ENCODE data around the gene RHOBTB3. TPM values are rescaled to one million over a fixed set of nuclear protein-coding genes. Genes with fewer than 3 reads are reported as not detected.

RHOBTB3 gene
- total RNA-seq, 1 donor: 314 TPM

DNA sequence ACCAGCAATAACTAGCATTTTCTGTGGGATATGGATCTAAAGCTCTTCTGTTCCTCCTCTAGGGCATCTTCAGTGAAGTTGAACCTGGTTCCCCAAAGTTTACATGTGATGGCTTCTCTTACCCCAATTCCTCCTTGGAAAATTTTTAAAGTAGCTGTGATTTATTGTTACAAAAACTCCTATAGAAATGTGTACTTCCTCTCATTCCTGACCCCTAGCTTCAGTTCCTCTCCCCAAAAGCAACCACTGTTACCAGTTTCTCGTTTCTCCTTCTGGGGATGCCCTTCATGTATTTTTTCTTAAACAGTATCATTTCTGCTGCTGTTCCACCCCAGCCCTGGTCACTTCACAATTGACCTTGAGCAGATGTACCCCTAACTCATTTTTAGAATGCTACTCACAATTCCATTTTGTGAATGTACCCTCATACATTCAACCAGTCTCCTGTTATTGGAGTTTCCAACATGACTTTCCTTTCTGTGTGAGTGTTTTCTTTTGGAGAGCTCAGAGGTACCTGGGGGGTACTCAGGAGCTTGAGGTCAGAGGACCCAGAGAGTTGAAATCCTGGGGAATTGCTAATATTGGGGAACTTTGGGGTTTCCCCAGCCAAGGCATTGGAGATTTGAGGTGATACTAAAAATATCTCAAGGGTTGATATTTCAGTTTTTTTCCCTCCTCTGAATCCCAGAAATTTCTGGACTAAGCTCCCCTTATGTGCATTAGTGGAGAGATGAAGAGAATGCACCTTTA is 110.0 kb downstream of the RHOBTB3 start:
- no peak for DNase-seq (ENCODE audit: insufficient read length, low spot score, missing footprints)
- Histone ChIP-seq H3K79me2 (ENCODE audit: insufficient read depth, low read length) (no peaks in the 10 kb centered on the region), H2AFZ (ENCODE audit: low read length) (no peak overlapping the region), H3K27me3 (ENCODE audit: insufficient read depth, low read length) (no peaks in the 10 kb centered on the region), H3K4me3 (ENCODE audit: insufficient read depth, low read length) (no peak overlapping the region), H4K20me1 (ENCODE audit: insufficient read depth, low read length) (no peaks in the 10 kb centered on the region), H3K36me3 (ENCODE audit: insufficient read depth, low read length) (no peaks in the 10 kb centered on the region), H3K4me2 (ENCODE audit: insufficient read depth, low read length) (no peak overlapping the region), H3K9me3 (ENCODE audit: low read depth, low read length) (no peaks in the 10 kb centered on the region), H3K27ac (ENCODE audit: low read depth, low read length) (peak overlapping the region; percentile 89), H3K4me1 (ENCODE audit: insufficient read depth, low read length) (peaks cover 22% of the 10 kb centered on the region)
- TF ChIP-seq, protein P1, sequence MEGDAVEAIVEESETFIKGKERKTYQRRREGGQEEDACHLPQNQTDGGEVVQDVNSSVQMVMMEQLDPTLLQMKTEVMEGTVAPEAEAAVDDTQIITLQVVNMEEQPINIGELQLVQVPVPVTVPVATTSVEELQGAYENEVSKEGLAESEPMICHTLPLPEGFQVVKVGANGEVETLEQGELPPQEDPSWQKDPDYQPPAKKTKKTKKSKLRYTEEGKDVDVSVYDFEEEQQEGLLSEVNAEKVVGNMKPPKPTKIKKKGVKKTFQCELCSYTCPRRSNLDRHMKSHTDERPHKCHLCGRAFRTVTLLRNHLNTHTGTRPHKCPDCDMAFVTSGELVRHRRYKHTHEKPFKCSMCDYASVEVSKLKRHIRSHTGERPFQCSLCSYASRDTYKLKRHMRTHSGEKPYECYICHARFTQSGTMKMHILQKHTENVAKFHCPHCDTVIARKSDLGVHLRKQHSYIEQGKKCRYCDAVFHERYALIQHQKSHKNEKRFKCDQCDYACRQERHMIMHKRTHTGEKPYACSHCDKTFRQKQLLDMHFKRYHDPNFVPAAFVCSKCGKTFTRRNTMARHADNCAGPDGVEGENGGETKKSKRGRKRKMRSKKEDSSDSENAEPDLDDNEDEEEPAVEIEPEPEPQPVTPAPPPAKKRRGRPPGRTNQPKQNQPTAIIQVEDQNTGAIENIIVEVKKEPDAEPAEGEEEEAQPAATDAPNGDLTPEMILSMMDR (IDR thresholded peaks at IDR 0.05; ENCODE audit: extremely low read depth, low read depth, low read length): no peak

DNA sequence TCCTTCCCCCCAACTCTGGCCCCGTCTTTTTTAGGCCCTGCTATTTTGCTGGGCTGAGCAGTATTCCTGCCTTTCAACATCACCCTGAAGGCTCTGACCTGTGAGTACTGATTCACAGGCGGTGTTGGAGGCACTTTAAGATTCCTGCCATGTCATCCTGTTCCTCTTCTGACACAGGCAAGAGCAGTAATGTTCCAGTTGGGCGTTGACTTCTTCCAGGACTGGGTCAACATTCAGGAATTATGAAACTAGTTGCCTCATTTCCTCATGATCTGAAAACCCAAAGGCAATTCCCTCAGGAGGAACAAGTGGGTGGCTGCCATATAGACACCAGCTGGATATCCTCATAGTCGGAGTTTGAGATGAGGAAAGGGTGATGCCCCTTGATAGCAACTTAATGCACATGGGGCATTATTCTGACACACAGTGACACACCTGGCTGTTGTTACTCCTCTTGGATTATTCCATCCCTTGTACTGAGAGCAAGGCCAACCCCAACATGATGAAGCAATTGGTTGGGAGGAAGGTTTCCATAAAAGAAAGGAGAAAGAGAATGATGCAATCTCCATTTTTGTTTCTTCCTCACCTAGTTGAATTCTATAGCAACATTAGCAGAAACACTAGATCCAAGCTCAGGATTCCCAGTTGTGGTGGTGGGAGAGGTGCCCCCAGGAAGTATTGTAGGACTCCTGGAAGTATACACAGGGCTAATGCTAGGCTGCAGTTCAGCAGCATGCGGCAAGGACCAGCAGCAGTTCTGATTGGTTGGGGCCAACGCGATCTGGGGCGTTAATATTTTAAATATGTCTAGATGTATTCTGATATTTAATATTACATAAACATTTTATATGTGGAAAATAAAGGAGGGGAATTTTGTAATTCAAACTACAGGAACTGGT is 111.0 kb downstream of the RHOBTB3 start:
- DNase-seq (ENCODE audit: insufficient read length, low spot score, missing footprints): peak; percentile 92
- Histone ChIP-seq H4K20me1 (ENCODE audit: insufficient read depth, low read length) (no peaks in the 10 kb centered on the region), H2AFZ (ENCODE audit: low read length) (peak overlapping the region; percentile 37), H3K4me1 (ENCODE audit: insufficient read depth, low read length) (peaks cover 26% of the 10 kb centered on the region), H3K79me2 (ENCODE audit: insufficient read depth, low read length) (no peaks in the 10 kb centered on the region), H3K4me2 (ENCODE audit: insufficient read depth, low read length) (peak overlapping the region; percentile 63), H3K36me3 (ENCODE audit: insufficient read depth, low read length) (no peaks in the 10 kb centered on the region), H3K9me3 (ENCODE audit: low read depth, low read length) (no peaks in the 10 kb centered on the region), H3K27ac (ENCODE audit: low read depth, low read length) (peak overlapping the region; percentile 89), H3K27me3 (ENCODE audit: insufficient read depth, low read length) (no peaks in the 10 kb centered on the region), H3K4me3 (ENCODE audit: insufficient read depth, low read length) (no peak overlapping the region)
- TF ChIP-seq, protein P1 (IDR thresholded peaks at IDR 0.05; ENCODE audit: extremely low read depth, low read depth, low read length): no peak

DNA sequence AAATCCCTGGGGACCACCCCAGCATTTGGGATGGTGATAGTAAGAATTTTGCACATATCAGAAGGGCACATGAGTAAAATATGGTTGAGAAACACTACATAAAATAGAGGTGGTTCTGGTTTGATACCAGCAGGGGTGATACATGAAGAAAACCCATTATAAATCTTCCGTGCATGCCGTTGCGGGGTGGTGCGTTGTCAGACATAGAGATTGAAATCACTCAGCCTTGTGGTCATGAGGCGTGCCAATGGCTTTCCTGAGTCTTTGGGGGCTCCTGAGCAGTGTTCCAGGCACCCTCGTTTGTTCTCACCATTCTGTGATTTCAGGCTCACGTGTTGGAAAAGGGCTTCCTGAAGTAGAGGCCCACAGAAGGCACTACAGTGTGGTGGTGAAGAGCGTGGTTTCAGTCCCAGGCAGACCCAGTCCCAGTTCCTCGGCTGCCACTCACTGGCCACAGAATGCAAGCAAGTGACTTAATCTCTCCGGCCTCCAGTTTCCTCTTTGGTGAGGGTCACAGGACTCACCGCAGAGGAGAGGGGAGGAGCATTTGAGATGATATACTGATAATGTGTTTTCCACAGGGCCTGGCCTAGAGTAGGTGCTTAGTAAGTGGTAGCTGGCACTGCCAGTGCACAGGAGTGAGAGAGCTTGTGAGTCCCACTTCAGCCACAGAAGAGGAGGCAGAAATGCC is 111.9 kb downstream of the RHOBTB3 start:
- Histone ChIP-seq H3K27me3 (ENCODE audit: insufficient read depth, low read length) (no peaks in the 10 kb centered on the region), H3K4me1 (ENCODE audit: insufficient read depth, low read length) (peaks cover 26% of the 10 kb centered on the region), H4K20me1 (ENCODE audit: insufficient read depth, low read length) (no peaks in the 10 kb centered on the region), H3K27ac (ENCODE audit: low read depth, low read length) (peak overlapping the region; percentile 89), H3K4me3 (ENCODE audit: insufficient read depth, low read length) (no peak overlapping the region), H3K4me2 (ENCODE audit: insufficient read depth, low read length) (peak overlapping the region; percentile 63), H3K79me2 (ENCODE audit: insufficient read depth, low read length) (no peaks in the 10 kb centered on the region), H2AFZ (ENCODE audit: low read length) (peak overlapping the region; percentile 75), H3K36me3 (ENCODE audit: insufficient read depth, low read length) (no peaks in the 10 kb centered on the region), H3K9me3 (ENCODE audit: low read depth, low read length) (no peaks in the 10 kb centered on the region)
- DNase-seq (ENCODE audit: insufficient read length, low spot score, missing footprints): peak; percentile 82
- TF ChIP-seq, protein P1 (IDR thresholded peaks at IDR 0.05; ENCODE audit: extremely low read depth, low read depth, low read length): peak; percentile 23

Data from osteoblast (primary cell).